Measurements from ENCODE around the gene NUP35.

DNA sequence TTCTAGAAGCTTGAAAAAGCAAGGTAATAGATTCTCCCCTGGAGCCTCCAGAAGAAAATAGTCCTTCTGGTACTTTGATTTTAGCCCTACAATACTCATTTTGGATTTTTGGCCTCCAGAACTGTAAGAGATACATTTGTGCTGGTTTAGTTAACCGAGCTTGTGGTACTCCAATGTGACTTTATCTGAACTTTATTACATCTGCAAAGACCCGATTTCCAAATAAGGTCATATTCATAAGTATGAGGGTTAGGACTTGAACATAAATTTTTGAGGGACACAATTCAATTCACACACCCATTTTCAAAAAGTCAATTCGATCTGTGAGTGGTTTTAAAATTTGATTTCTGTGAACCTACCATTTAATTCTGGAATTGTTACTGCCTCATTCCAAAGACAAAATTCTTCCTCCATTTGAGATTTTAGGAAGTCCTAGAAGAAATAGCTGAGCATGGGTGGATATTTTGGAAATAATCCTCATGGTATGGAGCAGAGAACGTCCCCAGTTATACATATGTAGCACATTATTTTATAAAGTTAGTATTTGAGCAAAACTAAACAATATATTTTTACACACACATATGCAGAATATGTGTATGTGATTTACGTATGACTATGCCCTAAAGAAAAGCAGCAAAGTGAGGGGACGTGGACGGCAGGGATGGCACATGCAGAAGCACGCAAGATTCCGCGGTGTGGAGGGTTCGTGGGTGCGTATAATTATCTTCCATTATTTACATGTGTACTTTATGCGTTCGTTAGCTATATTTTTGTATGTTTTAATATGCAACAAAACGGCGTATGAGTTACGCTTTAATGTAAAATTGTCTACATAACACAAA is 905 bp upstream of the NUP35 start:
- TF ChIP-seq, protein P1, sequence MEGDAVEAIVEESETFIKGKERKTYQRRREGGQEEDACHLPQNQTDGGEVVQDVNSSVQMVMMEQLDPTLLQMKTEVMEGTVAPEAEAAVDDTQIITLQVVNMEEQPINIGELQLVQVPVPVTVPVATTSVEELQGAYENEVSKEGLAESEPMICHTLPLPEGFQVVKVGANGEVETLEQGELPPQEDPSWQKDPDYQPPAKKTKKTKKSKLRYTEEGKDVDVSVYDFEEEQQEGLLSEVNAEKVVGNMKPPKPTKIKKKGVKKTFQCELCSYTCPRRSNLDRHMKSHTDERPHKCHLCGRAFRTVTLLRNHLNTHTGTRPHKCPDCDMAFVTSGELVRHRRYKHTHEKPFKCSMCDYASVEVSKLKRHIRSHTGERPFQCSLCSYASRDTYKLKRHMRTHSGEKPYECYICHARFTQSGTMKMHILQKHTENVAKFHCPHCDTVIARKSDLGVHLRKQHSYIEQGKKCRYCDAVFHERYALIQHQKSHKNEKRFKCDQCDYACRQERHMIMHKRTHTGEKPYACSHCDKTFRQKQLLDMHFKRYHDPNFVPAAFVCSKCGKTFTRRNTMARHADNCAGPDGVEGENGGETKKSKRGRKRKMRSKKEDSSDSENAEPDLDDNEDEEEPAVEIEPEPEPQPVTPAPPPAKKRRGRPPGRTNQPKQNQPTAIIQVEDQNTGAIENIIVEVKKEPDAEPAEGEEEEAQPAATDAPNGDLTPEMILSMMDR (IDR thresholded peaks at IDR 0.05) = no peak
- TF ChIP-seq POLR2A (IDR thresholded peaks at IDR 0.05) = no peak

All from uterus (tissue), 2 donors.